K562 (cell line): ENCODE measurements around the gene NUP133.

Experiments used
- EZH2 ChIP-seq: IDR thresholded peaks from 2 replicates; pipeline ENCODE4 v1.6.1; 2012; ENCODE audit warnings: low read depth, mild to moderate bottlenecking, inconsistent platforms, low read length, borderline replicate concordance
- POLR2AphosphoS5 ChIP-seq: IDR thresholded peaks from 2 replicates; pipeline ENCODE4 v1.6.1; 2011; ENCODE audit warnings: mild to moderate bottlenecking, low read depth, low read length, moderate library complexity; ENCODE audit not compliant: control insufficient read depth, insufficient read depth

GRCh38 chr1:229428256-229428655, 79.9 kb downstream of the NUP133 start:
- TF ChIP-seq EZH2 (no peak), POLR2AphosphoS5 (no peak)
